Caco-2 (cell line): ENCODE results near the gene HABP4. TPM values are rescaled to one million over a fixed set of nuclear protein-coding genes. Genes with fewer than 3 reads are reported as not detected.

Experiments used
- BruUV-seq: library from RNA; stranded (reverse); fragments of 400-500 nt; replicated peaks from 2 replicates; lab custom pipeline; 2021; lab: Mats Ljungman, UMichigan
- CTCF ChIA-PET: fragments of 300-600 bp; sonication (Branson Sonifier 250); formaldehyde crosslinking; loops from one replicate; lab custom pipeline; 2022; ENCODE audit warnings: antibody characterized with exemption; lab: Charles Lee
- POLR2A ChIA-PET: fragments of 300-600 bp; sonication (Branson Sonifier 250); formaldehyde crosslinking; loops from one replicate; lab custom pipeline; 2022; ENCODE audit warnings: antibody characterized with exemption; lab: Charles Lee
- DNase-seq, 2 experiments: peaks; one replicate each; pipeline versions ENCODE4 v3.0.0 to v3.0.0-alpha.2; 2020 to 2022
- H3K27me3 ChIP-seq: replicated peaks from 2 replicates; pipeline ENCODE4 v1.6.0; 2011; ENCODE audit warnings: low read length; ENCODE audit not compliant: control insufficient read depth, insufficient read depth
- H3K36me3 ChIP-seq: 2 replicates; pipeline ENCODE4 v1.5.1; 2011; ENCODE audit warnings: low read length; ENCODE audit not compliant: control insufficient read depth, insufficient read depth
- H3K4me1 ChIP-seq: fragments of 250-450 bp; sonication (Bioruptor Pico); 2 replicates; pipeline ENCODE4 v1.5.1; 2020; ENCODE audit warnings: mild to moderate bottlenecking
- H3K4me3 ChIP-seq: 2 replicates; pipeline ENCODE4 v1.5.1; 2011; ENCODE audit warnings: low read depth, mild to moderate bottlenecking, control low read depth, low read length
- H3K9me3 ChIP-seq: fragments of 250-450 bp; sonication (Bioruptor Pico); 2 replicates; pipeline ENCODE4 v1.5.1; 2020; ENCODE audit warnings: mild to moderate bottlenecking, moderate library complexity
- H3K27ac Mint-ChIP-seq: one replicate; pipeline ENCODE4 v1.8.0; 2022; ENCODE audit warnings: mixed read lengths; ENCODE audit not compliant: unreplicated experiment
- H3K27me3 Mint-ChIP-seq: one replicate; pipeline ENCODE4 v1.8.0; 2022; ENCODE audit warnings: mixed read lengths; ENCODE audit not compliant: insufficient read depth, unreplicated experiment
- H3K36me3 Mint-ChIP-seq: one replicate; pipeline ENCODE4 v1.8.0; 2022; ENCODE audit warnings: mild to moderate bottlenecking, mixed read lengths; ENCODE audit not compliant: insufficient read depth, unreplicated experiment
- H3K4me1 Mint-ChIP-seq: one replicate; pipeline ENCODE4 v1.8.0; 2022; ENCODE audit warnings: low read depth, mixed read lengths; ENCODE audit not compliant: unreplicated experiment
- H3K4me3 Mint-ChIP-seq: one replicate; pipeline ENCODE4 v1.8.0; 2022; ENCODE audit warnings: mild to moderate bottlenecking, moderate library complexity, mixed read lengths; ENCODE audit not compliant: unreplicated experiment
- H3K9me3 Mint-ChIP-seq: one replicate; pipeline ENCODE4 v1.8.0; 2022; ENCODE audit warnings: mixed read lengths; ENCODE audit not compliant: unreplicated experiment
- CTCF ChIP-seq, 2 experiments: fragments of 200-600 bp in 1 of 2; IDR thresholded peaks; 1 replicate in 1 of 2; 2 replicates in 1 of 2; pipeline versions ENCODE4 v1.5.1 to v1.8.0; 2011 to 2022; ENCODE audit warnings: antibody characterized with exemption in 1 of 2, control low read depth in 1 of 2, inconsistent platforms in 1 of 2, low read depth in 1 of 2, low read length in 1 of 2, mild to moderate bottlenecking in 1 of 2, moderate library complexity in 1 of 2; ENCODE audit not compliant: insufficient read depth in 1 of 2, severe bottlenecking in 1 of 2, unreplicated experiment in 1 of 2
- intact Hi-C: fragments of 100-400 bp; cut with micrococcal nuclease; formaldehyde crosslinking; loops from one replicate; pipeline ENCODE4 v1.10.0; 2022; ENCODE audit not compliant: unreplicated experiment
- total RNA-seq: library from RNA; stranded (reverse); gene quantifications from 2 replicates; pipeline ENCODE4 v1.2.3, GENCODE V29; 2022

HABP4 gene
- total RNA-seq, 1 experiment from 2014 or later = 26.7 TPM

GRCh38 chr9:96464426-96464825 lies 14.5 kb downstream of the HABP4 start:
- peaks cover 40% of the 10 kb centered on the region for H3K36me3 Mint-ChIP-seq
- no peaks in the 10 kb centered on the region for H3K4me1 Mint-ChIP-seq
- ChIA-PET CTCF (no interaction called here), POLR2A (no interaction called here)
- H3K27ac Mint-ChIP-seq = no peak overlapping the region
- no peak for TF ChIP-seq CTCF (IDR thresholded peaks at IDR 0.05; ENCODE audit: insufficient read depth in 1 of 2, low read depth in 1 of 2, low read length in 1 of 2, severe bottlenecking in 1 of 2, unreplicated experiment in 1 of 2)
- no peak for DNase-seq
- no peaks in the 10 kb centered on the region for H3K9me3 Mint-ChIP-seq
- Histone ChIP-seq H3K36me3 (no peaks in the 10 kb centered on the region), H3K9me3 (no peaks in the 10 kb centered on the region), H3K4me3 (no peak overlapping the region), H3K27me3 (no peaks in the 10 kb centered on the region), H3K4me1 (no peaks in the 10 kb centered on the region)
- no peaks in the 10 kb centered on the region for H3K27me3 Mint-ChIP-seq
- intact Hi-C loops = no loop called here
- BruUV-seq = no TSS peak
- no peak overlapping the region for H3K4me3 Mint-ChIP-seq

- no peak overlapping the region for H3K4me3 ChIP-seq
- Mint-ChIP-seq H3K4me1 (no peaks in the 10 kb centered on the region), H3K27ac (no peak overlapping the region), H3K36me3 (peaks cover 51% of the 10 kb centered on the region), H3K9me3 (no peaks in the 10 kb centered on the region), H3K4me3 (no peak overlapping the region), H3K27me3 (no peaks in the 10 kb centered on the region)
- H3K27me3 ChIP-seq = no peaks in the 10 kb centered on the region
- H3K9me3 ChIP-seq = no peaks in the 10 kb centered on the region
- CTCF ChIA-PET = no interaction called here
- intact Hi-C loops = no loop called here
- POLR2A ChIA-PET = no interaction called here
- TF ChIP-seq CTCF (IDR thresholded peaks at IDR 0.05; ENCODE audit: insufficient read depth in 1 of 2, low read depth in 1 of 2, low read length in 1 of 2, severe bottlenecking in 1 of 2, unreplicated experiment in 1 of 2) = no peak
- DNase-seq = no peak
- no peaks in the 10 kb centered on the region for H3K36me3 ChIP-seq
- no TSS peak for BruUV-seq
- no peaks in the 10 kb centered on the region for H3K4me1 ChIP-seq
Observed at GRCh38 chr9:96467784-96468183, 17.8 kb downstream of the HABP4 start.

GRCh38 chr9:96476013-96476412 lies 26.0 kb downstream of the HABP4 start:
- no peaks in the 10 kb centered on the region for H3K4me1 Mint-ChIP-seq
- Histone ChIP-seq H3K27me3 (no peaks in the 10 kb centered on the region), H3K4me3 (no peak overlapping the region), H3K9me3 (no peaks in the 10 kb centered on the region), H3K4me1 (no peaks in the 10 kb centered on the region), H3K36me3 (no peaks in the 10 kb centered on the region)
- DNase-seq = no peak
- H3K36me3 Mint-ChIP-seq = peaks cover 30% of the 10 kb centered on the region
- H3K4me3 Mint-ChIP-seq = no peak overlapping the region
- POLR2A ChIA-PET = no interaction called here
- CTCF ChIA-PET = no interaction called here
- no TSS peak for BruUV-seq
- no peaks in the 10 kb centered on the region for H3K27me3 Mint-ChIP-seq
- no peak overlapping the region for H3K27ac Mint-ChIP-seq
- intact Hi-C loops = no loop called here
- no peak for TF ChIP-seq CTCF (IDR thresholded peaks at IDR 0.05; ENCODE audit: insufficient read depth in 1 of 2, low read depth in 1 of 2, low read length in 1 of 2, severe bottlenecking in 1 of 2, unreplicated experiment in 1 of 2)
- no peaks in the 10 kb centered on the region for H3K9me3 Mint-ChIP-seq
